Renal cortex interstitium (tissue), 11 donors: ENCODE results near the gene PAK2. TPM values are rescaled to one million over a fixed set of nuclear protein-coding genes. Genes with fewer than 3 reads are reported as not detected.
A peak's percentile ranks its signal among the peaks of the same experiment; 100 is the strongest.
"Not testable (repeated sequence)": the region's sequence is repeated elsewhere in the genome, so short reads cannot be mapped to it uniquely, and the experiment has no call there.

Experiments
- DNase-seq, 11 donors: peaks; one replicate each; pipeline ENCODE4 v3.0.0-alpha.2; 2013; ENCODE audit warnings: low read depth in 9 of 11, low spot score in 4 of 11; ENCODE audit errors: extremely low read depth in 1 of 11
- polyA plus RNA-seq, 3 donors: library from polyadenylated mRNA; unstranded; fragments of 120-200 nt; gene quantifications; one replicate each; pipeline ENCODE4 v1.2.1, GENCODE V29; 2013; ENCODE audit not compliant: insufficient read length in 3 of 3

Gene PAK2
- polyA plus RNA-seq, 3 donors: 60.8 to 88.7 (median 82.6) TPM

DNA sequence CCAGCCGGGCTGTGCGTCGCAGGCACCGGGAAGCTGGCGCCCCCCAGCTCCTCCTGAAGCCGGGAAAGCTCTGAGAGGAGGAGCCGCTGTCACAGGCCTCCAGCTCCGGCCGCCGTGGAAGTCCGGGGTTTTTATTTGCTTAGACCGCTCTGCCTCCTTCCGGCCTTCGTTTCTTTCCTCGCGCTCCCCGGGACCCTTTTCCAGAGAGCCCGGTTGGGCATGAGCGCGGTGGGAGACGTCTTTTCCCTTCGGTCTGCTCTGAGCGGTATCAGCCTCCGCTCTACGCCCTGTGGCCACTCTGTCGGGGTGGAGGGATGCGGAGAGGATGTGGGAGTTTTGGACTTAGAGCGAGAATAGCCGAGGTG, 128.6 kb downstream of the PAK2 start:
- peak in 7 of 11 donors; percentile 11 to 27 (median 15) for DNase-seq

GRCh38 chr3:196872316-196872715, 132.7 kb downstream of the PAK2 start:
- no peak for DNase-seq

- not testable (repeated sequence) for DNase-seq
Observed at GRCh38 chr3:196874511-196875094, 134.9 kb downstream of the PAK2 start.

DNA sequence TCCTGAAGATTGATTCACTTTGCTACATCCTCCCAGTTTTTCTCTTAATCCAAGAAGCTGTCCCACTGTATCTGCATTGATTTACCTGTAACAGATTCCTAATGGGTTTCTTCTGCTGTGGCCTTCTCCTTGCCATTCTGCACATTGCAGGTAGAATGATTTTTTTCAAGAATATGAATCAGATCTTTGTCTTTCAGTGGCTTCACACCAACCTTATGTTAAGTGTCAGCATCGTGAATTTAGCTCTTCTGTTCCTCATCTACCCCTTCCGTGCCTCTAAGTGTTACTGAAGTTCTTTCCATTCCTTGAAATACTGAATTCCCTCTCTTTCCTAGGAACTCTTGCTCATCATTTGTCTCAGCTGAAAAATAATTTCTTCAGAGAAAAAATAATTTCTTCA, 135.6 kb downstream of the PAK2 start:
- DNase-seq: no peak

Other genes with a start within 250 kb of the PAK2 start
- 10 to 100 TPM; 15.7 to 16.7 (median 16.6) TPM for gene RNF168, start 236.1 kb upstream of the PAK2 start, polyA plus RNA-seq
- not detected for gene SMCO1, start 224.5 kb upstream of the PAK2 start, polyA plus RNA-seq
- 10 to 100 TPM; 15.2 to 19.4 (median 17.2) TPM for gene WDR53, start 171.3 kb upstream of the PAK2 start, polyA plus RNA-seq
- gene FBXO45, start 171.2 kb upstream of the PAK2 start, polyA plus RNA-seq: 10 to 100 TPM; 12.4 to 18.3 (median 15.4) TPM
- 1 to 10 TPM; 3.0 to 4.5 (median 3.2) TPM for gene NRROS, start 100.2 kb upstream of the PAK2 start, polyA plus RNA-seq
- gene CEP19, start 27.6 kb upstream of the PAK2 start, polyA plus RNA-seq: 1 to 10 TPM; 4.4 to 5.7 (median 4.7) TPM
- gene PIGX, start 27.5 kb upstream of the PAK2 start, polyA plus RNA-seq: 10 to 100 TPM; 26.9 to 31.7 (median 28.6) TPM
- gene SENP5, start 128.1 kb downstream of the PAK2 start, polyA plus RNA-seq: 10 to 100 TPM; 20.4 to 32.4 (median 22.5) TPM
- gene NCBP2, start 202.7 kb downstream of the PAK2 start, polyA plus RNA-seq: 100 to 1,000 TPM in 1 of 3 donors, 10 to 100 TPM in 2; 95.3 to 117 (median 95.7) TPM
- 1 to 10 TPM in 2 of 3 donors, under 1 TPM in 1; 0.96 to 2.9 (median 1.0) TPM for gene PIGZ, start 229.0 kb downstream of the PAK2 start, polyA plus RNA-seq